RKO (cell line): ENCODE measurements around the gene ERMARD.
A peak's percentile ranks its signal among the peaks of the same experiment; 100 is the strongest.
"Not testable (repeated sequence)": the region's sequence is repeated elsewhere in the genome, so short reads cannot be mapped to it uniquely, and the experiment has no call there.

Experiments used
- DNase-seq: peaks from one replicate; pipeline ENCODE4 v3.0.0-alpha.2; 2016; ENCODE audit warnings: low spot score

The ERMARD gene

DNA sequence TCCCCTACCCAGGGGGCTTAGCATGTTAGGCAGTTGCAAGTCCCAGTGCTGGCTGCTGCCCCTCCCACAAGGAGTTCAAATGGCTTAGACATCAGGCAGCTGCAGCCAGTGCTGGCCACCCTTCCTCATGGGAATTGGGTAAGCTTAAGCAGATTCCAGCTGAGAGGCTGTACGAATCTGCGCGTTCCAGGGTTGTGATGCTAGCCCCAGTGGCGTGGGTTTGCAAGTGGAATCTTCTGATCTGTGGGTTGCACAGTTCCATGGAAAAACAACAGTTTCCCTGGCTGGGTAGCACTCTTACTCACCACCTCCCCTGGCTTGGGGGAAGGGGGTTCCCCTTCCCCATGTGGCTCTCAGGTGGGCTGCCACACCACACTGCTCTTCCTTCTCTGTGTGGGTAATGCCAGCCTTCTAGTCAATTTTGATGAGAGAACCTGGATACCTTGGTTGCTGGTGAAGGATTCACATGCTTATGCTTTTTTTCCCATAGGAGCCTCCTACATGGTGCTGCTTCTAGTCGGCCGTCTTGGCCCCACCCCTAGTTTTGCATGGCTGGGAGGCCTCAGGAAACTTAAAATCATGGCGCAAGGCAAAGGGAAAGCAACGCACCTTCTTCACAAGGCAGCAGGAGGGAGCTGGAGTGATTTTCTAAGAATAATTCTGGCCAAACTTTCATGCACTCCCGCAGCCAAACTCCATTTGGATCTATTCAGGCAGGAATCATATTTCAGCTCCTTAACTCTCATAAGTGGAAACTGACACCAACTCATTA is 13.0 kb upstream of the ERMARD start:
- no peak for DNase-seq

DNA sequence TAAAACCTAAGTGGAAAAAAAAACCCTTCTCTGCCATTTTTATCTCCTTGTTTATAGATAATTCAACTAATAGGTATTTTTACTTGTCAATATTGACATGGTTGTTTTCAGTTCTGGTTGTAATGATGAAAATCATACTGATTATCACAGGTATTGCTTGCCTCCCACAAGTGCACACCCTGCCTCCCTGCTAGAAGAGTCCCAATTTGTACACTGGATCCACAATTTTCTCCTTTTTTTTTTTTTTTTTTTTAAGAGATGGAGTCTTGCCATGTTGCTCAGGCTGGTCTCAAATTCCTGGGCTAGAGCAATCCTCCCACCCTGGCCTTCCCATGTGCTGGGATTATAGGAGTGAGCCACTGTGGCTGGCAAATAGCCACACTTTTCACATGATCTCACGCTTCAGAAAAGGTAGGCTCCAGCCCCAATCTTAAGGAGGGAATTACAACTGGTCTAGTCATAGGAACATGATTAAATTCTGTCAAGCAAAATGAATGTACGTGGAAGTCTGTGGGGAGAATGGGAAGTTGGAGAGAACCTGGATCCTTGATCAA is 12.4 kb upstream of the ERMARD start:
- DNase-seq: no peak

DNA sequence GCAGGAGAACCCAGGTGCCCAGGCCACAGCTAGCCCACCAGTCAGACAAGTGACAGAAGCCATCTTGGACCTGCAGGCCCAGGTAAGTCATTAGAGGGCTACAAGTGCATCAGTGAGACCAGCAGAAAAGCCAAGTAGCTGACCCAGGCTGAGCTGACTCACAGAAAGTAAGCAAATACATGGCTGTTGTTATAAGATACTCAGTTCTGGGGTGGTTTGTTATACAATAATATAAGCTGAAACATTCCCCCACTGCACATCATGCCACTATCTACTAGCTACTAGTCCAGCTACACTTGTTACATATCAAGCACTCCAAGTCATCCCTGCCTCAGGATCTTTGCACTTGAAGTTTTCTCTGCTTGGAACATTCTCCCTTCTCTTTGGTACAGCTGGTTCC is 10.1 kb upstream of the ERMARD start:
- no peak for DNase-seq

DNA sequence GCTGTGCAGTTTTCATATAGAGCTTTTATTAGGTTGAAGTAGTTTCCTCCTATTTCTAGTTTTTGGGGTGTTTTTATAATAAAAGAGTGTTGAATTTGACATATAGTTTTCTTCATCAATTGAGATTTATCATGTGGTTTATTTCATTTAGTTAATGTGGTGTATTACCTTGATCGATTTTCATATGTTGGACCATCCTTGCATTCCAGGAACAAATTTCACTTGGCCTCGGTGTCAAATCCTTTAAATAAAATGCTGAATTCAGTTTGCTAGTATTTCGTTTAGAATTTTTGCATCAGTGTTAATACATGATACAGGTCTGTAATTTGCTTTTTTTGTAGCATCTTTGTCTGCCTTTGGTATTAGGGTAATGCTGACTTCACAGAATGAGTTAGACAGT is 6.0 kb upstream of the ERMARD start:
- no peak for DNase-seq

DNA sequence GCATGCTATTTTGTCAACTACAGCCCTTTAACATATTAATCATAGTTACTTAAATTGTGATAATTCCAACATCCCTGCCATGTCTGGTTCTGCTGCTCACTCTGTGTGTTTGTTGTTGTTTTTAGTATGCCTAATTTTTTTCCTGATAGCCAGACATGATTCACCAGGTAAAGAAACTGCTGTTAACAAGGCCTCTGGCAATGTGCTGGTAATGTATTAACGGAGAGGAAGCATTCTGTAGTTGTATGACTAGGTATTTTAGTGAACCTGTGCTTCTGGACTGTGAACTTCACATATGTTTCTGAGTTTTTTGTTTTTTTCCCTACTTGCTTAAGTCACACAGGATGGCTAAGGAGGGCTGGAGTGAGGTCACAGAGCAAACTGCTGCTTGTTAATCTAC is 4.9 kb upstream of the ERMARD start:
- DNase-seq: no peak

DNA sequence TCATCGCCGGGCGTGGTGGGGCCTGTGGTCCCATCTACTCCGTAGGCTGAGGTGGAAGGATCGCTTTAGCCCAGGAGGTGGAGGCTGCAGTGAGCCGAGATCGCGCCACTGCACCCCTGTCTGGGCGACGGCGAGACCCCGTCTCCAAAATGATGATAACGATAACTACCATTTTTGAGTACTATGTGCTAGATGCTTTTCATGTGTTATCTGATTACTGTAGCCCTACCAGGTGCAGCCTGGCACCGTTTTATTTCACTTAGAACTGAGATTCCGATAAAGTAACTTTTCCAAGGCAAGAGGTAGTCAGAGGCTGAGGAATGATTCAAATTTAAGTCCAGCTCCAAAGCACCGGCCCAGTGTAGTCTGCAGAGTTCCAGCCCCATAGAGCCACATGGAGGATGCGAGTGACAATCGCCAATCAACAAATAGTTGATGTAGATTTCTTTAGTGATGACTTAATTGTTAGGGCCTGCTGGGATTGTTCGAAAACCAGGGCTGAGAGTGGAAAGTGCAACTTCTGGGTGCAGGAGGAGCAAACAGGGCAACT is 727 bp downstream of the ERMARD start:
- peak; percentile 39 for DNase-seq

DNA sequence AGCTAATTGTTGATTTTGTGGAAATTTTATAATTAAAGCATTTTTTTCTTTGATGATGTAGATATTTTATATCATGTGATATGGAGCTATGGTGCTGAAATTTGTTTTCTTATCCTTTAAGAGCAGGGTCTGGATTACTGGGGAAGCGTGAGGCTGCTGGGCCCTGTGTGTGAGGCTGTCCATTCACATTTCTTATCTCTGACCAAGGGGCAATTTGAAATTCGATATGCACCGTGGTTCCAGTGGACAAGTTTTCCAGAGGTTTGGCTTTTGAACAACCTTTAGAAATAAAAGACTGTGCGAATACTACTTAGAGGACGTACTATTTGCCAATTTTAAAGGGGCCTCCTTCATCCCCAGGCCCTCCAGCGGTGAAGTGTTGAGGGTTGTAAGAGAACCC is 3.7 kb downstream of the ERMARD start:
- DNase-seq: no peak

DNA sequence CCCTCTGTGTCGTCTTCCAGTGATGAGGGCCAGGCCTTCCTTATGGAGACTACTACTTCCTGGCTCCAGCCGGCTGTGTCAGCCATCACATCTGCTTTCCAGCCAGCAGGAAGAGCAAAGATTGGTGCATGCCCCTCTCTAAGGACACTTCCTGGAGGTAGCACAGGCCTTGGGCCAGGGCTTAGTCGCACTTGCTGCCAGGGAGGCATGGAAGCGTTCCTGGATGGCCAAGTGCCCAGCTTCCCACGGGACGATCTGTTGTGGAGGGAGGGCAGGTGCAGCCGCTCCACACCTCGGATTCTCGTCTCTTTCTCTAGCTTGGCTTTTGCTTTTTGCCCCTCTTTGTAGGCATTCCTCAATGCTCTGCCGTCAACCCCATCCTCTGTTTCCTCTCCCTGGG is 11.9 kb downstream of the ERMARD start:
- DNase-seq: no peak

DNA sequence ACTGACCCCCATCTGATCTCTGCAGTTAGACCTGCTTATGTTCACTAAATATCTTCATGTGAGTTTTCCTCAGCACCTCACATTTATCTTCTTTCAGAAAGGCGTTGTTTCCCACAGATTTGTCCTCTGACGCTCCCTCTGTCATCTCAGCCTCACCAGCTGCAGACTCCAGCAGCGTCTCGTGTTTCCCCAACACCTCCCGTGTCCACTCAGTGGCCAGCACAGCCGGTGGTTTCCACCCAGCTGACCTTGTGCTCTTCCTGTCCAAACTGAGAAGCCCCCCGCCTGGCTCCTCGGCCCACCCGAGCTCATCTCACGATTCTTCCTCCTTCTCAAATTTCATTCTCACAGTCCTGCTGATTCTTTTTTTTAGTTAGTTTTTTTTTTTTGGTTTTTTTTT is 12.5 kb downstream of the ERMARD start:
- no peak for DNase-seq

DNA sequence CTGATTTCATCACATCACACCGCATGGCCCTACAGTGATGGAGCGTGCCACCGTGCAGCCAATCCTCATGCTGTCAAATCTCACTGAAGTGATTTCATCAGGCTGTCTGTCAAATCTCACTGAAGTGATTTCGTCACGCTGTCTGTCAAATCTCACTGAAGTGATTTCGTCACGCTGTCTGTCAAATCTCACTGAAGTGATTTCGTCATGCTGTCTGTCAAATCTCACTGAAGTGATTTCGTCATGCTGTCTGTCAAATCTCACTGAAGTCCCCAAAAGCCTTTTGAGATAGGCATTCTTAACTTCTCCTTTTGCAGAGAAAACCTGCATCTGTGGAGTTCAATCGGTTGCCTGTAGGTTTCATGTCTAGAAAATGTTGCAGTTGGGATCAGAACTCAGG is 14.4 kb downstream of the ERMARD start:
- not testable (repeated sequence) for DNase-seq

DNA sequence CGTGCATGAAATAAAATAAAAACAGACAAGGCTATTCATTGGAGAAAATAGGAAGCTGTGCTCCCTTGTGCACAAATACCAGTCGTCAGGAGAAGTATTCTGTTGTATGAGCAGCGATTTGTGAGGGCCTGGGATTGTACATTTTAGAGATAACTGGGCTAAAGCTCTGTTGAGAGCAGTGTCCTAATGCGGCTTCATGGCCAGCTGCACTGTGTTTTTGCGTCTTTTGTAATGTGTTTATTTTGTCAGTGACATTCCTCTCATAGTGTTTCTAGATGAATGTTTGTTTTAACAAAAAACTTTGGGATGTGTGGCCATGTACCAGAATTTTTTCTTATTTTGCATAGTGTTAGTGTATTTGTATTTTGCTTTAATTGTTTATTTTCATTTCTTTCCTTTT is 14.8 kb downstream of the ERMARD start:
- DNase-seq: no peak

DNA sequence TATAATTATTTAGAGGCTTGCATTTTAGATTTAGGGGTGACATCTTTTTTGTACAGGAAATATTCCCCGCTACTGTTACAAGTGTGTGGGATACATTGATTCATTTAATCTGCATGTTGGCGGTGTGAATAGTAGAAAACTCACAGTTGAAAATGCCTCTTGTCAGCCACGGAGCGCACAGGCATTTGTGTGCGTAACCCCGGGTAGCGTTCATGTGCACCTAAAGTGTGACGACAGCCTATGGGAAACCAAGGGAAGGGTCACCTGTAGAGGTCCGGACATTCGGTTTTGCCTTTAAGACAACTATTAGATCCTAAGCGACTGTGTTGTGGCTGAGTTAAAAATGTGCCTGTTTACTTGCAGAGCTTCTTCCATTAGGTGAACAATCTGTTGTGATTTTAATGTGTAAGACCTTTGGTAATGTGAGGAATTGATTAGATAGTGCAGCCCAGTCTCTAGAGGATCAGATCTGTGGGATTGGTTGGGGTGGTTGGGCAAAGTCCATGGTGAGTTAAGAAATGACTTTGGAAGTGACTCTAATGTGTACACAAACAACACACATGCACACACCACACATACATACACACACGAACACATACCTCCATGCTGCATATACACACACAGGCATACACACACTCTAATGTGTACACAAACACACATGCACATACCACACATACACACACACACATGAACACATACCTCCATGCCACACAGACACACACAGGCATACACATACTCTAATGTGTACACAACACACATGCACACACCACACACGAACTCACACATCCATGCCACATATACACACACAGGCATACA is 15.7 kb downstream of the ERMARD start:
- DNase-seq: no peak

DNA sequence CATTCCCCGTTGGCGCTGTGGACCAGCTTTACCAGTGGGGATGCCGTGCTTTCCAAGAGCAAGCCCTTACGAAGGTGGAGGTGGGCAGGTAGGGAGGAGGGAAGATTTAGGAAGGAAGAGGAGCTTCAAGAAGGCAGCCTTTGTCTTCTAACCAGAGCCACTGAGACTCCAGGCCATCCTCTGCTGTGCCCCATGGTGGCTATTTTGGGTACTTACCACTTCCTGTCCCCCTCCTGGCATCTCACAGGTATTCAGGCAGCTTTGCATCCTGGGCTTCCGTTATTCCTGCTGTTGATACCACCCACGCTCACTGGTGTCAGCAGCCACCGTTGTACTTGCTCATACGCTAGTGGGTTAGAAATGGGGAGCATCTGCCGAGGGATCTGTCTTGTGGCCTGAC is 22.9 kb downstream of the ERMARD start:
- no peak for DNase-seq

DNA sequence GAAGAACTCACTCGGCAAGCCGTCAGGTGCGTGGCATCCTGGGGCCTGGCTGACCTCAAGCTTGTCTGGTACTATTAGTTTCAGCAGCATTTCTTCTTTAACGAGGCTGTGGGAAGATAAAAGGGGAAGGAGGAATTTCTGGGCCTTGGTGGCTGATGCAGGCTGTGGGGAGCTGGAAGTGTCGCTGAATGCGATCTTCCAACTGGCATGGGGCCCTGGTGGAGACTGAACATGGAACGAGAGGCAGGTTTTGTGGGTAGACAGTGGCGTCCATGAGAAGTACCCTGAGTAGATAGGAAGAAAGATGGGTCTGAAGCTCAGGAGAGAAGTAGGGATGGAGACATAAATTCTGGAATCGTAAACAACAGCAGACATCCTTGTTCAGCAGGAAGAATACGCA is 23.9 kb downstream of the ERMARD start:
- DNase-seq: no peak

DNA sequence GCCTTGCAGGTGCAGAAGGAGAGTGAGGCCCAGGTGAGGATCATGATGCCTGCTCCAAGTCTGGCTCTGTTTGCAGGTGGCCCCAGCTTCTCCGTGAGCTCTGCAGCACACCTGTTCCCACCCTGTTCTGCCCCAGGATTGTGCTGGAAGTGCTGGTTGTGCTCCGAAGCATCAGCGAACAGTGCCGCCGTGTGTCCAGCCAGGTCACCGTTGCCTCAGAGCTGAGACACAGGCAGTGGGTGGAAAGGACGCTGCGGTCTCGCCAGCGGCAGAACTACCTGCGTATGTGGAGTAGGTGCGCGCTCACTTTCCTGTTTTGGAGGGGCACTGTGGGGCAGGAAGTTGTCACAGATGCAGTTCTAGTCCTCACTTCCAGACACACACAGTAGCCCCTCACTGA is 25.0 kb downstream of the ERMARD start:
- no peak for DNase-seq

DNA sequence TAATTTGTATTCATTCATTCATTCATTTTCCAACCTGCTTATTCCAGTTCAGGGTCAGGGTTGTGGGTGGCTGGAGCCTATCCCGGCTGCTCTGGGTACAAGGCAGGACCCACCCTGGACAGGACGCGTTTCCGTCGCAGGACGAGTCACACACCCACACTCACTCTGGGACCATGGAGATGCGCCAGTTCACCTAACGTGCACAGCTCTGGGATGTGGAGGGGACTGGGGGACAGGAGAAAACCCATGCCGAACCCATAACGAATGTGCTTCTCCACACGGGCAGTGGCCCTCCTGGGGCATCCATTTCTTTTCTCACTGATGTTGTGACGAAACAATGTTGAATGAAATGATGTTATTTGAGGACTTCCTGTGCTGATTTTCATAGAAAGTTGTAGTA is 26.5 kb downstream of the ERMARD start:
- DNase-seq: no peak

DNA sequence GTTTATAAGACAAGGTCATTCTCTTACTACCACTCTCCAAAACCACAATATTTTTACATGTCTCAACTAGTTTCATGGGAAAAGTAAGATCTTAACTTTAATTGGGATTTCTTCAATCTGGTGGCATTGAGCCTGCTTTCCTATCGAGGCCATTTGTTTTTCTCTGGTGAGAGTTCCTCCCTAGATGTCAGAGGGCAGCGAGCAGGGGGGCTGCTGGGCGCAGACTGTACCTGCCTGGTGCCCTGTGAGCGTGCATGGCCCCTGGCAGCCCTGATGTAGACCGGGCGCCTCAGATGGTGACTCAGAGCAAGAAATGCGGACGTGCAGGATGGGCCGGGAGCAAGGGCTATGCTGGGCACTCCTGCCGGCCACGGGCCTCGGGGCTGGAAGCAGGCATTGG is 27.2 kb downstream of the ERMARD start:
- no peak for DNase-seq

DNA sequence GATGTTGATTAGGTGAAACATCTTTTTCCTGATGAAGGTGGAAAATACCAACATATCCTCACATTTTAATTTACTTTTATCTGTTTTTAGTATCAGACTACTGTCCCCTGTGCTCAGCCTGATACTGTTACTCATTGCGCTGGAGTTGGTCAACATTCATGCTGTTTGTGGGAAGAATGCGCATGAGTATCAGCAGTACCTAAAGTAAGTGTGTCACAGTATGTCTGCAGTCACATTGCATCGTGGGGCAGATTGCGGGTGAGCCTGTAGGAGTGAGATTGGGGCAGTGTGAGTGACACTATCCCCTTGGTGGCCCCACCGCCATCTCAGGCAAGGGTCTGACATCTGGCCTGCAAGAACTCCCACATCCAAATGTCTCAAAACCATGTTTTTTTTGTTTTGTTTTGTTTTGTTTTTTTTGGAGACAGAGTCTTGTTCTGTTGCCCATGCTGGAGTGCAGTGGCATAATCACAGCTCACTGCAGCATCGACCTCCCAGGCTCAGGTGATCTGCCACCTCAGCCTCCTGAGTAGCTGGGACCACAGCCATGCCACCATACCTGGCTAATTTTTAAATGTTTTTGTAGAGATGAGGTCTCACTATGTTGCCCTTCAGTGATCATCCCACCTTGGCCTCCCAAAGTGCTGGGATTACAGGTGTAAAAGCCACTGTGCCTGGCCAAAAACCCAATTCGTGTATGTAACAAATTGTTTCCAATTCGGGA is 27.8 kb downstream of the ERMARD start:
- no peak for DNase-seq

DNA sequence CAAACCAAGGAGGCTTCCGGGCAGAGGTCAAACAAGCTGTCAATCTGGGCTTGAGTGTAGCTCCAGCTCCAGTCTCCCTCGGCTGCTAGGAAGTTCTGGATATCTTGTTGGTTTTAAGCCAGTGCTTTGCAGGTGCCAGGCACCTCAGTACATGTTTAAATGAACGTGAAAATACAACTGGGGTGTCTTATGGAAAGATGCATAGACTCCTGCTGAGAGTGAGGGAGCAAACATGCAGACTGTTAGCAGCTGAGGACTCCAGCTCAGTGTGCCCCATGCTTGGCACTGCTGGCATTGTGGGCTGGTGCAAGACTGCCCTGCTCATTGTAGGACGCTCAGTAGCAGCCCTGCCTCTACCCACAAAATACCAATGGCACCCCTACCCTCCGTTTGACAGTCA is 28.5 kb downstream of the ERMARD start:
- no peak for DNase-seq

DNA sequence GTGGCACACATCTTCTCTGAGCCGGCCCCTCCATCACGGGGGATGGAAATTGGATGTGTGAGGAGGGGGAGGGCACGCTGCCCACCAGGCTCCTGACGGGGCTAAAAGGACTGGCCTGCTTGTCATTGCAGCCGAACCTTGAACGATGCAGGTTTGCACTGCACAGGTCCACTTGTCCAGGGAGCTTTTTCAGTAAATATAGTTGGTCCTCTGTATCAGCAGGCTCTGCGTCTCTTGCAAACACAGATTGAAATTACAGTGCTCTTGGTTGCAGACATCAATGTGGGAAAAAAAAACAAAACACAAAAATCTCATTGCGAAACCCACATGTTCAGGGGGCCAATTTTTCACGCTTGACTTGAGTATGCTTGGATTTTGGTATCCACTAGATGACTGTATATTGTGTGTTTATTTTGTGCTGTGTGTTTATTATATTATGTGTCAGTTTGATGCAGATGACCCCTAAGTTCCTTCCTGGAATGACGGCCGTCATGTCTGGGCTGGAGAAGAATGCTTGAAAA is 29.2 kb downstream of the ERMARD start:
- no peak for DNase-seq

DNA sequence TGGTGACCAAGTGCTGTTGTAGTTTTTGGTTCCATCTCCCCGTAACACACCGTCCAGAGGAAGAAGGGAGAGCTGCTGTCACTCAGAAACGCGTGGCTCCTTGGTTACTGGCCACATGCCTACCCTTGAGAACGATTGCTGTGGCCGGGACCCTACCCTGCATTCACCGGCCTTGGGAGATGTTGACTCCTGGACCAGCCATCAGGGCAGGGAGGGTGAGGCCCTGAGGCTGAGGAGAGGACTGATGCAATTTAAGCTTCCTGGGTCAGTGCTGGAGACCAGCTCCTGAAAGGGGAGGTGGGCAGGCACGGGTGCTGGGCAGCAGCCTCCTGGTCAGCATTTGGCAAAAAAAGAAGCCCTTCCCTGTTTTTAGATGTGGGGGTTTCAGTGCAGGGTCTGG is 31.5 kb downstream of the ERMARD start:
- DNase-seq: no peak

DNA sequence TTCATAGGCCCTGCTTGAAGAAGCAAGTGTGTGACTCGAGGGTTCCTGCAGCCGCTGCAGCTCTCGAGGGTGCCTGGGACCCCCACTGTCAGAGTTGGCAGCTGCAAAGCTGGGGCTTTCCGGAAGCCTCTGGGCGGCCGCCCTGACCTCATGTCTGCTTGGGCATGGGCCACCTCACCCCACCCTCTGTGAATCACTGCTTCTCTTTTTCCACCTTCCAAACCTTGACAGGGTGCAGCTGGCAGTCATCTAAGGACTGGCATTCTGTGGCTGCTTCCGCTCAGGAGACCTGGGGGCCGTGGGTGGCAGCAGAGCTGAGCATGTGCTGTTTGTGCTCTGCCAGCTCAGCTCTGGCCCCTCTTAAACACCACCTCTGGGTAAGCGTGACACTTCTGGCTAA is 32.0 kb downstream of the ERMARD start:
- no peak for DNase-seq
